H4 (cell line): ENCODE results near the gene UNC45B. TPM values are rescaled to one million over a fixed set of nuclear protein-coding genes. Genes with fewer than 3 reads are reported as not detected.
"Not testable (repeated sequence)": the region's sequence is repeated elsewhere in the genome, so short reads cannot be mapped to it uniquely, and the experiment has no call there.

Experiments used
- DNase-seq: peaks from one replicate; pipeline ENCODE4 v3.0.0-alpha.2; 2015; ENCODE audit warnings: low spot score
- total RNA-seq: library from RNA; depleted of rRNA; stranded (reverse); fragments of >200 nt; shearing (Covaris generic); gene quantifications from 2 replicates; pipeline ENCODE4 v1.2.3, GENCODE V29; 2014

The UNC45B gene
- total RNA-seq, 1 experiment from 2014 or later, result not detected

- no peak for DNase-seq
Measured at GRCh38 chr17:35171834-35172233, 24.2 kb downstream of the UNC45B start.

GRCh38 chr17:35172321-35172720 lies 24.7 kb downstream of the UNC45B start:
- not testable (repeated sequence) for DNase-seq

- DNase-seq, result no peak
Measured at GRCh38 chr17:35174835-35175334, 27.3 kb downstream of the UNC45B start.

GRCh38 chr17:35175638-35176415 lies 28.2 kb downstream of the UNC45B start:
- DNase-seq, result no peak

GRCh38 chr17:35176897-35177296 lies 29.3 kb downstream of the UNC45B start:
- DNase-seq, result no peak

GRCh38 chr17:35179379-35179778 lies 31.8 kb downstream of the UNC45B start:
- DNase-seq, result not testable (repeated sequence)

- DNase-seq, result no peak
Measured at GRCh38 chr17:35183332-35183731, 35.7 kb downstream of the UNC45B start.

GRCh38 chr17:35184274-35184673 lies 36.7 kb downstream of the UNC45B start:
- no peak for DNase-seq

- no peak for DNase-seq
Measured at GRCh38 chr17:35185849-35186248, 38.2 kb downstream of the UNC45B start.

GRCh38 chr17:35187481-35187880 lies 39.9 kb downstream of the UNC45B start:
- DNase-seq, result no peak

GRCh38 chr17:35188111-35188510 lies 40.5 kb downstream of the UNC45B start:
- no peak for DNase-seq

- DNase-seq, result no peak
Measured at GRCh38 chr17:35189291-35189690, 41.7 kb downstream of the UNC45B start.

GRCh38 chr17:35191001-35191695 lies 43.5 kb downstream of the UNC45B start:
- DNase-seq, result no peak

GRCh38 chr17:35192708-35193107 lies 45.1 kb downstream of the UNC45B start:
- DNase-seq, result no peak

GRCh38 chr17:35194001-35194400 lies 46.4 kb downstream of the UNC45B start, which contains the start of gene SLC35G3:
Gene SLC35G3, minus strand, starts transcription at chr17:35194393. Its CDS starts 86 bp downstream, at chr17:35194307.
- not testable (repeated sequence) for DNase-seq

- DNase-seq, result not testable (repeated sequence)
Measured at GRCh38 chr17:35195062-35195461, 47.4 kb downstream of the UNC45B start.

- DNase-seq, result not testable (repeated sequence)
Measured at GRCh38 chr17:35202582-35202981, 55.0 kb downstream of the UNC45B start.

- DNase-seq, result no peak
Measured at GRCh38 chr17:35210741-35211140, 63.1 kb downstream of the UNC45B start.

- DNase-seq, result no peak
Measured at GRCh38 chr17:35212668-35213067, 65.1 kb downstream of the UNC45B start.

- DNase-seq, result no peak
Measured at GRCh38 chr17:35213412-35213940, 65.9 kb downstream of the UNC45B start.

GRCh38 chr17:35214192-35214591 lies 66.6 kb downstream of the UNC45B start:
- DNase-seq, result no peak

- no peak for DNase-seq
Measured at GRCh38 chr17:35214631-35215273, 67.1 kb downstream of the UNC45B start.
